Stimulated activated CD4-positive, alpha-beta T cell treated with anti-CD3 and anti-CD28 coated beads, TNF-alpha, amount 100 ng/mL, for 1 hour (primary cell): Measurements from ENCODE around the gene ARL17A.
"Not testable (repeated sequence)": the region's sequence is repeated elsewhere in the genome, so short reads cannot be mapped to it uniquely, and the experiment has no call there.

Experiments
- DNase-seq, 3 donors: peaks; one replicate each; pipeline ENCODE4 v3.0.0-alpha.2; 2020; ENCODE audit warnings: low read depth in 3 of 3, low spot score in 1 of 3

ARL17A gene

DNA sequence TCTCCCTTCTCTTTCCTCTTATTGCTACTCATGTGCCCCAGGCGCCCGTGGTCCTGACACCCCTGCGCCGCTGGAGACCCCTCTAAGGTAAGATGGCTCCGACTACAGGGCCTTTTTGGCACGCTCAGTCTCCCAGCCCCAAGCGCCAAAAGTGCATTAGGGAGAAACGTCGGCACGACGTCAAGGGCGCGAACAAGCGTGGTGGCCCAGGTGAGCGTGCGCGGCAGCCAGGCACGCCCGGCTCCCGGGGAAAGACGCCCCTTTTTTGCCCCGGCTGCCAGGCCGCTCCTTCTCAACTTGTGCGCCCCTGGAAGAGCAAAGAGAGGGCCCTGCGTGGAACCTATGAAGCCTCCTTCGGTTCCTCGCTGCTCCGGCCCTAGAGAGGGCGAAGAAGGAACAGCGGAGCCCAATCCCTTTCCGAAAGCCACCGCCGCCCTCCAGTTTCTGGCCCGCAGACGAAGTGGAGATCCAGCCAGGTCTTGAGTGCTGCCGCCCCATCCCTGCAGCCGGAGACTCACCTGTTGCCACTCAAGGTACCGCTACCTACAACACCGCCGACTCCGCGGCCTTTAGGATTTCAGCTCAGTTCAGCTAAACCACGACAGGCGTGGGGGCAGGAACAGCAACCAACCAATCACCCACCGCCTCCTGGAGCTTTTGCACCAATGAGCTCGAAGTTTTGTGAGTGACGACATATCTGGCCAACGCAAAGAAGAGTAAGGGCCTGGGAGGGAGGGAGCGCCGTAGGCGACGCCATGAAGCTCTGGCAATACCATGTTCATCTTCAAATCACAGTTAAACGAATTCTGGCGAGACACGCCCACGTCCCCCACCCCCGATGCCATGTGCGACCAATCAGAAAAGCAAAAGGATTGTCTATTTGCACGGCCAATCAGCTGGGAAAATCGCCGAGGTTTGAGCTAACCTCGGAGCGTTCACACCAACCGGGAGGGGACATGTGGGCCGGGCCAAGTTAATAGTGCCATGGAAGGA is at the start of gene ARL17A:
Gene ARL17A (minus strand): TSS at position 609 of the 993 bp plus-strand sequence. CDS start 3,369 bp downstream, outside the sequence.
- peak; percentile 40 to 47 (median 41) for DNase-seq

DNA sequence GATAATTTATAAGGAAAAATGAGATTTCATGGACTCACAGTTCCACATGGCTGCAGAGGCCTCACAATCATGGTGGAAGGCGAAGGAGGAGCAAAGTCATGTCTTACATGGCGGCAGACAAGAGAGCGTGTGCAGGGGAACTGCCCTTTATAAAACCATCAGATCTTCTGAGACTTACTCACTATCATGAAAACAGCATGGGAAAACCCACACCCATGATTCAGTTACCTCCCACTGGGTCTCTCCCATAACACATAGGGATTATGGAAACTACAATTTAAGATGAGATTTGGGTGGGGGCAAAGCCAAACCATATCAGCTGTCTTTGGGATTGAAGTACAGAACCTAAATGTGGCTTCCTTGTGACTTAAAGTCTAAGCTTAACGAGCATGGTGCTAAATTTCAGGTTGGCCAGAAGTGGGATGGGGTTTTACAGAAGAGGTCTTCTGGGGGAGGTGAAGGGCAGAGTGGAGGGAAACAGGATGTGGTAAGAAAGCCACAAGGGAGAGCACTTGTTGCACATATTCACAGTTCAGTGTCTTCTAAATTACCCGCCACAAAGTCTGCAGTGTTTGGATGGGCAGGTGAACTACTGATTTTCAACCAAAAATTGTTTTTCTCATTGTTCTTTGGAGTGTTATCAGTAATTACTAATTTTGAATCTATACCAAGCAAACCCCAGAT is 49.4 kb upstream of the ARL17A start:
- not testable (repeated sequence) for DNase-seq

DNA sequence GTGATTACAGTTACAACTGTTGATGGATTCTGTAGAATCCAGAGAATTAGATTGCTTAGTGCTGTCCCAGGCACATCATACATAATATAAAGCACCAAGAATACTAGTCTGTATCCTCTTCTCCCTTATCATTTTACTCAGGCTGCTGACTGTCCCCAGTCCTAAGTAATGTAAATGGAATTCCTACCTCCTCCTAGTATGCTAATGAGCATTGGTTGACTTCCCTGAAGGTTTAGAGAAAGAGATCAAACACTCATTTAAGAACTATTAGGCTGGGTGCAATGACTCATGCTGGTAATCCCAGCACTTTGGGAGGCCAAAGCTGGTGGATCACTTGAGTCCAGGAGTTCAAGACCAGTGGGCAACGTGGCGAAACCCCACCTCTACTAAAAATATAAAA is 48.0 kb upstream of the ARL17A start:
- DNase-seq = not testable (repeated sequence)

DNA sequence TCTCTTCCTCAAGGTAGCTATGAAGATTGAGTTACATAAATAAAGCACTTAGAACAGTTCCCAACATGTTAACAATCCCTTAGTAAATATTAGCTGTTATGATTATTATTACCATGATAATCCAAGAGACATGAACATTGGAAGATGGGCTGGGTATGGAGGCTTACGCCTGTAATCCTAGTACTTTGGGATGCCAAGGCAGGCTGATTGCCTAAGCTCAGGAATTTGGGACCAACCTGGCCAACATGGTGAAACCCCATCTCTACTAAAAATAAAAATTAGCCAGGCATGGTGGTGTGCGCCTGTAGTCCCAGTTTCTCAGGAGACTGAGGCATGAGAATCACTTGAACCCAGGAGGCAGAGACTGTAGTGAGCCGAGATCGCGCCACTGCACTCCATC is 45.2 kb upstream of the ARL17A start:
- DNase-seq = not testable (repeated sequence)

DNA sequence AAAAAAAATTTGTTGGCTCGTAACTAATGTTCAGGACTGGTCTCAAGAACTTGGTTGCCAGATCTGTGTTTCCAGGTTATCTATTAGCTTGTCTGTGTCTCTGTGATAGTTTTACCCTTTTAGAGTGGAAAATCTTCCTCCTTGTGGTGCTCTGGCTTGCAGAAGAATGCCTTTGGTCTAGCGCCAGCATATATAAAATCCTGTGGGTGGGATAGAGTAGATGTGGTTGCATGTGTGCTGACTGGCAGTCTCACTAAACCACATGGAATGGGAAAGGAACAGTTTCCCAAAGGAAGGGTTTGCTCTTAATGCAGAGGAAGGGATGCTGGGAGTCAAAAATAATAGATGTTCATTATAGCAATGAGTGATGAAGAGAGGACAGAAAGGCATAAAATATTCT is 44.3 kb upstream of the ARL17A start:
- DNase-seq = not testable (repeated sequence)

DNA sequence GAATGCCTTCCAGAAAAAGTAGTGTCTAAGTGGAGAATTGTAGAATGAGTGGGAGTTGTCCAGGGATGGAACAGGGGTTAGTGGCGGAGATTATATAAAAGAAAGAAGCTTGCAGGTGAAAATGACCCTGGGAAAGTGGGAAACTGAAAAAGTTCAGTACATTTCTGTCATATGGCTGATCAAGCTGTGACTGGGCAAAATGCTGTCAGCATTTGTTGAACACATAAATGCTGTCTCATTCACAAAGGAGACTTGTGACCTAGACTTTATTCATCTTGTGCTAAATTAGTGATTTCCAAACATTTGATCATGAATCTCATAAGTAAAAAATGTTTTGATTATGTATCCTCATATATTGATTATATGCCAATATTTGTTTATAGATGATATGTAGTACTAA is 39.5 kb upstream of the ARL17A start:
- DNase-seq = not testable (repeated sequence)

DNA sequence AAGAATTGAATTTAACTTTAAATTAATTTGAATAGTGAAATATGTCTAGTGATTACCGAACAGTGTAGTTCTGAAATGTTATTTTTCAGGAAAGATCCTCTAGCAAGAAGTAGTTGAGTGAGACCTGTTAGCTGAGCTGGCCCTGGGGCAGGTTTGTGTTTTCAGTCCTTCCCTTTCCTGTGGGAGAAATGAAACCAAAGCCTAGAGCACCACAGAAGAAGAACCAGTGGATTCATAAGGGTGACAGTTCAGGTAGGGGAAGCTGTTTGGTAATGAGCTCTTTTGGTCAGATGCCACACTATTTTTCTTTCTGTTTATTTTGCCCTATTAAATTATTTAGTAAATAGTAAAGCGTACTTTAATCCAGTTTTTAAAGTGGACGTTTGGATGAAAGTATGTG is 37.6 kb upstream of the ARL17A start:
- not testable (repeated sequence) for DNase-seq

DNA sequence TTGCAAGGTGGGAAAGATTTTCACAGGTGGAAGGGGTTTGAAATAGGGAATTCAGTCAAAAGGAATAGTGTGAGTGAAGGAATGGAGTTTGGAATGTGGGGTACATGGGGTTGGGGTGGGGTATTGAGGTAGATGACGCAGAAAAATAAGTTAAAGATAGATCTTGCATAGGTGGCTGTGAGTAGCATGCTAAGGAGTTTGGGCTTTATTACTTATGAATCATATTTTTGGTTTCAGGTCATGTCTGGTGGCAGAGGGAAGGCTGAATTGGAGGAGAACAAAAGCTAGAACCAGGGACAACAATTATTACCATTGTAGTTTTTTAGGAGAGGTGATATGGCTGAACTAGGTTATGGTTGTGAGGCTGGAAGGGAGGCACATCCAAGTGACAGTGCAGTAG is 34.4 kb upstream of the ARL17A start:
- not testable (repeated sequence) for DNase-seq

DNA sequence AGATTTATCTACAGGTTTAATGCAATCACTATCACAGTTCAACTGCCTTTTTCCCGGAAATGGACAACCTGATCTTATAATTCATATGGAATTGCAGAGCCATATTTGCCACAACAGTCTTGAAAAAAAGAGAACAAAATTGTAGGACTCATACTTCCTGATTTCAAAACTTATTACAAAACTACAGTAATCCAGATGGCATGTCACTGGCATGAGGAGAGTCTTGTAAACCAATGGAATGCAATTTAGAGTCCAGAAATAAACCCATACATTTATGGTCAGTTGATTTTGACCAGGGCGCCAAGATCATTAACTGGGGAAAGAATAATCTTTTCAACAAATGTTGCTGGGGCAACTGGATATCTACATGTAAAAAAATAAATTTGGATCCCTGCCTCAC is 31.8 kb upstream of the ARL17A start:
- not testable (repeated sequence) for DNase-seq

DNA sequence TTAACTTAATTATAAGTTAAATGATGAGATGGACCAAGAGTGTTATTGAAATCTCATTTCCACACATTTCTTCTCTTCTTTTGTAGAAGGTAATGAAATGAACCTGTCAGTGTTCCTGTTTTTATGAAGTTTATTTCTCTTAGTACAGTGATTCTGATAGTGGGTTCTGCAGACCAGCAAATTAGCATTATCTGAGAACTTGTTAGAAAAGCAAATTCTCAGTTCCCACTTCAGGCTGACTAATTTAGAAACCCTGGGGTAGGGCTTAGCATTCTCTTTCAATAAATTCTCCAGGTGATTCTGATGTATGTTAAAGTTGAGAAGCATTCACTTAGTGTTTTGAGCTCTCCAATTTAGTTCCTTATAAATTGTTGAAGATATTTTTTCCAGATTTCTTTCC is 23.6 kb upstream of the ARL17A start:
- DNase-seq = not testable (repeated sequence)

DNA sequence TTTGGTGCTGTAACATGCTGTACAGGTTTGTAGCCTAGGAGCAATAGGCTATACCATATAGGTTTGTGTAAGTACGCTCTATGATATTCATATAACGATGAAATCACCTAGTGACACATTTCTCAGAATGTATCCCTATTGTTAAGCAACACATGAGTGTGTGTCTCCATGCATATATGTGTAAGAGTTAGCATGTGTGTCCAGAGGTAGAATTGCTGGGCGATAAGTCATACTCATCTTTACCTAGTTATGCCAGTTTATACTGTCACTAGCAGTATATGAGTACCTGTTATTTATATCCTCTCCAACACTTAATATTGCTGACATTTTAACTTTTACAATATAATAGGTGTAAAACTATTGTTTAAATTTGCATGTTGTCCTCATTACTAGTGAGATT is 21.3 kb upstream of the ARL17A start:
- not testable (repeated sequence) for DNase-seq

DNA sequence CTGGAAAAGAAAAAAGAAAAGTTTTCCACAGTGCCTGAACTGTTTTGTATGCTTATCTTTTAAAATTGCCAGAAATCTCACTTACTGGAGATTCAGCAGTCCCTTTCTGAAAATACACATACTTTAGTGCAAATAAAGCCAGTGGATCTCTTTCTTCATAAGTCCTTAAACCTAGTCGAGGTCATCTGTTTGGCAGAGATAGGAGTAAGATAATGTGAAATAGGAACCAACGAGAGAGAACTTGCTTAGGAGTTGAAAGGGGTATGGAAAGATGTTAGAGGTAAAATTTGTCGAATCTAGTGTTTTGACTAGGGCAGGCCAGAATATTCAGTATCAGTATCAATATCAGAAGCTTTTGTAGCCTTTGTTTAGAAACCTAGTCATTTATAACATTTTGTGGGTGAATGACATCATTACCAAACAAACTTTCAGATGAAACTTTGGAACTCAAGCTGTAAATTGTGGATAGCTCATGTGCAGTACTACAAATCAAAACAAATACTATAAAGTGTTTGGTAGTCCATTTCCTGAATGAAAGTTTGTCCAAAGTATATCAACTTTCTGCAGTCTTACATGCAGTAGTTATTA is 18.9 kb upstream of the ARL17A start:
- DNase-seq = not testable (repeated sequence)

DNA sequence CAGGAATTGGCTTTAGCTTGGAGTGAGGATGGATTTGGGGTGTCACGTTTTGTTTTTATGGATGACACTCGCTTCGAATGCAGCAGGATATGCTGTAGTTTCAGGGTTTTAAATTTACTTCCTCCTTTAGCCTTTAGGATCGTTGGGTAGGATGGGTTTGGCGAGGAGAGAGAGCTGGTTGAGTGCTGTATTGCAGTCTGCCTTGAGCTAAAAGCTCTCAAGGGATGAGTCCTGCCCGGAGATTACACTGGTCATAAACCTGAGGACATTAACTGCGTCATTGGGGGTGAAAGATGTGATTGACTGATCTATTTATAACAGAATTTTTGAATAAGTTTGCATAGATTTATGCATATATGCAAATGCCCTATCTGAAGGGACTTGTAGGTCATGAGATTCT is 11.8 kb upstream of the ARL17A start:
- not testable (repeated sequence) for DNase-seq

DNA sequence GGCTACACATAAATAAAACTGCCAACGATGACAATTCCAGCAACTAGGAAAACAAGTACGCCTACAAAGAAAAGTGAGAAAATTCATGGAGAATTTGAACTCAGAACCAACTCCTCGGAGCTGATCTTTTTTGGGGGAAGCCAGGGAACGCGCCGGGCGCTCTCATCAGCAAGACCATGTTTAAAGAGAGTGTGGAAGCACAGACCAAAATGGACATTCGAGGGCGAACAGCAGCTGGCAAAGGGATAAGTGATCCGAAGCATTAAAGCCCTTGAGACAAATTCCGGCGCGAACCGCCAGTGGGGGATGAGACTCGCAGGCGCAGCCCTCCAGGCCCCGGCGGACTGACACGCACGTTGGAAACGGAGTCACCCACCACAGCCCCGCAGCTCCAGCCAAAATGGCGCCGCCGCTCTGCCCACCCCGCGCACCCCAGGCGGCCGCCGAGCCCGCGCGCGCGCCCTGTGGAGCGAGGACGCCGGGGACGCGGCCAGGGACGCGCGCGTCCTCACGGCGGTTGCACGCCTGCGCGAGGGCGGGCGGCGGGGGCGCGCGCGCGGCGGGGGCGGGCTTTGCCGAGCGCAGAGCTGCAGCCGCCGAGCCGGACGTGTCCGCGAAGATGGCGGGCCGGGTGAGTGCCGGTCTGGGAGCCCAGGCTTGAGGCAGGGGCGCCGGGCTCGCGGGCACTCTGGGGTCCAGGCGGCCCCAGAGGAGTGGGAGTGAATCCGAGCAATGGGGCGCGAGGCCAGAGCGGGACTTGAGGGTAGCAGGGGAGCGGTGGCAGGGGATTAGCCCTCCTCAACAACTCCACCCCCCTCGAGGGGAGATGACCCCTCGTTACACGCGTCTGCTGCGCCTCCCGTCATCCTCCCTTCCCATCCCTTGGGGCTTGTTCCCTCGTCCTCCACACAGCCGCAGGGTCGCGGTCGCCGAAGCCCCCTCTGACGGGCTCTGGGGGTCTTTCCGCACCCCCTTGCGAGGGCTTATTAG is 11.0 kb upstream of the ARL17A start, which contains the start of gene NSF:
Gene NSF (plus strand): TSS at position 513 of the 990 bp plus-strand sequence. CDS start 107 bp downstream, at position 620.
- not testable (repeated sequence) for DNase-seq

DNA sequence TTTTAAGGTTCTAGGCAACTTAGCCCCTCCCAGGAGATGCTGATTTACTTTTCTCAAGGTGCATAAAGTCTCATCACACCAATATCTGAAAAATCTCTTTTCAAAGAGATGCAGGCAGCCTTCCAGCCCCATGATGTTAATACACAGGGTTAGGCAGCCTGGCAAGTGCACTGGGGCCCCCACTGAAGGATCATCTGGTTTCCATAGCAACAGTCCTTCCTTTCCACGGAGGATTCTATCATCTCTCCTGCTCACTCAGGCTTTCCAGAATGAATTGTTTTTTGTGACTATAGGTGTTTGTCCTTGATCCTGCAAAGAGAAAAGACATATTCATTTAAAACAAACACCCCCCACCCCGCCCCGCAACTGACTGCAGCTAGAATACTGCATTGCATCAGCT is 6.0 kb upstream of the ARL17A start:
- not testable (repeated sequence) for DNase-seq

DNA sequence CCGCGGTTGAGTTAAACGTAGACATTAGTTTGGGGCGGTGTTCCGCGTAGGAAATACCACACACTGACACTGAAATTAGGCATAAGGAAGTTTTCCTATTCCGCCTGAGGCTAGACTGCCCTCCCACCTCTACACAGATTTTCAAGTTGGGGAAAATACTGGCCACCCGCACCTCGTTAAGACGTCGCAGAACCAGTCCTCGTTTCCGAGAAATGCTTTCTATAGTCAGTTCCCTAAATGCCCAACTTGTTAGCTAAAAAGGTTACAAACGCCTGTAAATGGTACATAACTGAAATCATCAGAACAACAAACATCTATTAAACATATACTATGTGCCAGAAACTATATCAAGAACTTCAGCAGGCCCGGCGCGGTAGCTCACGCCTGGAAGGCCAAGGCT is 591 bp upstream of the ARL17A start:
- DNase-seq = not testable (repeated sequence)

DNA sequence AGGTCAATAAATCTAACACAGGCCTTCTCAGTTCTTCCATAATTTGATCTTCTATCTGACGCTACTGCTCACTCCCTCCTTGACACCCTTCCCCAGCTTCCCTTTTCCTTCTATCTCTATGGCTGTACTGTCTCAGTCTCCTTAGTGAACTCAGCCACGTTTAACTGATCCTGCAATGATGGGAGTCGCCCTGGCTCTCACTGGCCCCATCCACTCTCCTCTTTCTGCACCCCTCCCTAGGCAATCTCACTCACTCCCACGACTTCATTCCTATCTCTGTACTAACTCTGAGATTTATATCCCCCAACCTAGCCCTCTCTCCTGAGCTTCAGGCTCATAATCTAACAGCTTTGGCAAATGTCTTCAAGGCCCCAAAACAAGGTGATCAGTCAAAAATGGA is 7.7 kb downstream of the ARL17A start:
- DNase-seq = not testable (repeated sequence)

DNA sequence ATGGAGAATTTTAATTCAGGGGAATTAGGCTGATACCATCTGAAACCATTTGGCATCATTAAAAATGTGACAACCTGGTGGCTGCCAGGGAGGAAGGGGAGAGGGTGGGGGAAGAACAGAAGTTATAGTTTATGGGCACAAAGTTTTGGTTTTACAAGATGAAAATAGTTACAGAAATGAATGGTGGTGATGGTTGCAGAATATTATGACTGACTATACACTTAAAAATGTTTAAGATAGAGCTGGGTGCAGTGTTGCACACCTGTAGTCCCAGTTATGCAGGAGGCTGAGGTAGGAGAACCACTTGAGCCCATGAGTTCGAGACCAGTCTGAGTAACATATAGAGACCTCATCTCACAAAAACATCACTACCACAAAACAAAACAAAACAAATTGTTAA is 12.5 kb downstream of the ARL17A start:
- not testable (repeated sequence) for DNase-seq

DNA sequence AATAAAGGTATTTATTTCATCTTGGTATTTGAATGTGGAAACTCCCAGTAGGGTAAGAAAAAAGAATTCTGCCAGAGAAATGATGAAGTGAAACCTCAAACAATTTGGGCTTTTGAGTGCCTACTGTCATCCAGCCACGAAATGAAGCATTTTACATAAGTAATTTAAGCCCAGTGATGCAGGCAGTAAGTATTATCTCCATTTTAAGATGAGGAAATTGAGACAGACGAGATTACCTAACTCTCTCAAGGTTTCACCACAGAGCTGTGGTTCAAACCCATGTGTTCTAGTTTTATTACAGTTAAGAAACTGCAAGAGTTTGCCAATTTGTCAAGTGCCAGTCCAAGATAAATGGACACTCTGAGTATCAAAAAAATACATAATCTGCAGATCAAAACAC is 13.2 kb downstream of the ARL17A start:
- not testable (repeated sequence) for DNase-seq

DNA sequence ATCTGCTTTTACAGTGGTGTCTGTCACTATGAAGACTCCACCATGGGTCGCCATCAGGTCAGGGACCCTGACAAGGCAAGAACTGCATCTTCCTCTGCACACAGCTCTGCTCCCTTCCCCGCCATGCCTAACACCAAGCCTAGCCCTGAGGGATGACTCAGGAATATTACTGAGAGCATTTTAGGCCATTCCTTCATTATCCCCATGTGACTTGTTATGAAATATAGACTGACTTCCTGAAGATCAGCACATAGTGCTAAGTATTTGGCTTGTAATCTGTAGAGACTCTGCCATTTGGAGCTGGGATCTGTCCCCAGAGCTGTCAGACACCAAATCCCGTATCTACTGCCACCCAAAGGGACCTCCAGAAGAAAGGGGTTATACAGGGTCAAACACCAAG is 19.4 kb downstream of the ARL17A start:
- DNase-seq = not testable (repeated sequence)
